ENCODE results near the gene FOXJ3. TPM values are rescaled to one million over a fixed set of nuclear protein-coding genes. Genes with fewer than 3 reads are reported as not detected.

Gene FOXJ3
- total RNA-seq, 2 donors from 2014 or later = 30.6 to 62.0 TPM

DNA sequence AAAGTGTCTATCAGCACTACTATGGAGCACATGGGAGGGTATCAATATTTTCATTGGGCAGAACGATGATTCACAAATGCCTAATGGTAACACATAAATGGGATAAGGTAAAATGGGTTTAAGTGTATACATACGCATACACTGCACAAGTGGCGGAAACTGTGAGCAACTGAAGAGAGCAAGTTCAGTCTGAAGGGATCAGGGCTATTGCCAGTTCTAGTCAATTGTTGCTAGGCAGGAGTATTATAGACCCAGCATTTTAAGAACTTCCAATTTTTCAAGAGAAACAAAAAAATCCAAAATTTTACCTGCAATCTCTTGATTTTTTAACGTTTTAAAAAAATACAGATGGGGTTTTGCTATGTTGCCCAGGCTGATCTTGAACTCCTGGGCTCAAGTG, 23.1 kb downstream of the FOXJ3 start:
- no peak overlapping the region for H3K27ac ChIP-seq
- no peak for TF ChIP-seq CTCF (IDR thresholded peaks at IDR 0.05)
- no peaks in the 10 kb centered on the region for H3K36me3 ChIP-seq
- no peak for DNase-seq (ENCODE audit: low spot score)
- no peak for ATAC-seq (ENCODE audit: insufficient number of reproducible peaks, low FRiP score, low read depth)
- H3K27me3 ChIP-seq (replicated peaks; ENCODE audit: insufficient read depth) = no peaks in the 10 kb centered on the region
- H3K4me1 ChIP-seq (ENCODE audit: control insufficient read depth in 1 of 2, low read depth in 2 of 2) = peaks cover 9 to 22% of the 10 kb centered on the region in 2 donors
- no peak overlapping the region for H3K4me3 ChIP-seq
- no peaks in the 10 kb centered on the region for H3K9me3 ChIP-seq

GRCh38 chr1:42311138-42311537, 23.9 kb downstream of the FOXJ3 start:
- Histone ChIP-seq H3K36me3 (no peaks in the 10 kb centered on the region), H3K27ac (no peak overlapping the region), H3K9me3 (no peaks in the 10 kb centered on the region), H3K4me1 (ENCODE audit: control insufficient read depth in 1 of 2, low read depth in 2 of 2) (peaks cover 5 to 18% of the 10 kb centered on the region in 2 donors), H3K4me3 (no peak overlapping the region), H3K27me3 (replicated peaks; ENCODE audit: insufficient read depth) (no peaks in the 10 kb centered on the region)
- no peak for TF ChIP-seq CTCF (IDR thresholded peaks at IDR 0.05)
- ATAC-seq (ENCODE audit: insufficient number of reproducible peaks, low FRiP score, low read depth) = no peak
- no peak for DNase-seq (ENCODE audit: low spot score)

- H3K27ac ChIP-seq = no peak overlapping the region
- DNase-seq (ENCODE audit: low spot score) (no peak), ATAC-seq (ENCODE audit: insufficient number of reproducible peaks, low FRiP score, low read depth) (no peak)
- no peak overlapping the region for H3K4me3 ChIP-seq
- H3K36me3 ChIP-seq = no peaks in the 10 kb centered on the region
- H3K4me1 ChIP-seq (ENCODE audit: control insufficient read depth in 1 of 2, low read depth in 2 of 2) = no peaks in the 10 kb centered on the region
- TF ChIP-seq CTCF (IDR thresholded peaks at IDR 0.05) = no peak
- H3K9me3 ChIP-seq = no peaks in the 10 kb centered on the region
- no peaks in the 10 kb centered on the region for H3K27me3 ChIP-seq (replicated peaks; ENCODE audit: insufficient read depth)
Measured at GRCh38 chr1:42306977-42307376, 28.1 kb downstream of the FOXJ3 start.

- no peak for ATAC-seq (ENCODE audit: insufficient number of reproducible peaks, low FRiP score, low read depth)
- H3K27ac ChIP-seq = no peak overlapping the region
- H3K9me3 ChIP-seq = no peaks in the 10 kb centered on the region
- no peaks in the 10 kb centered on the region for H3K4me1 ChIP-seq (ENCODE audit: control insufficient read depth in 1 of 2, low read depth in 2 of 2)
- H3K27me3 ChIP-seq (replicated peaks; ENCODE audit: insufficient read depth) = no peaks in the 10 kb centered on the region
- H3K4me3 ChIP-seq = no peak overlapping the region
- no peak for DNase-seq (ENCODE audit: low spot score)
- H3K36me3 ChIP-seq = no peaks in the 10 kb centered on the region
- TF ChIP-seq CTCF (IDR thresholded peaks at IDR 0.05) = no peak
Measured at GRCh38 chr1:42305639-42306038, 29.4 kb downstream of the FOXJ3 start.

- TF ChIP-seq CTCF (IDR thresholded peaks at IDR 0.05) = no peak
- no peak overlapping the region for H3K27ac ChIP-seq
- no peak overlapping the region for H3K4me3 ChIP-seq
- H3K4me1 ChIP-seq (ENCODE audit: control insufficient read depth in 1 of 2, low read depth in 2 of 2) = no peaks in the 10 kb centered on the region
- no peaks in the 10 kb centered on the region for H3K9me3 ChIP-seq
- no peak for ATAC-seq (ENCODE audit: insufficient number of reproducible peaks, low FRiP score, low read depth)
- DNase-seq (ENCODE audit: low spot score) = no peak
- H3K27me3 ChIP-seq (replicated peaks; ENCODE audit: insufficient read depth) = no peaks in the 10 kb centered on the region
- no peaks in the 10 kb centered on the region for H3K36me3 ChIP-seq
Measured at GRCh38 chr1:42302034-42302433, 33.0 kb downstream of the FOXJ3 start.

Data from thoracic aorta (tissue), 2 donors.